CD4-positive, CD25-positive, alpha-beta regulatory T cell (primary cell): ENCODE data around the gene ESR1. TPM values are rescaled to one million over a fixed set of nuclear protein-coding genes. Genes with fewer than 3 reads are reported as not detected.
A peak's percentile ranks its signal among the peaks of the same experiment; 100 is the strongest.

Source experiments
- ATAC-seq, 2 donors: fragments of 150-1000 bp; cut with Tn5 transposase; one replicate each; pipeline ENCODE4 v1.10.0; 2021; ENCODE audit warnings: low read depth in 2 of 2, moderate number of reproducible peaks in 2 of 2, moderate library complexity in 1 of 2
- DNase-seq, 3 donors: peaks; one replicate each; pipeline versions ENCODE4 v3.0.0 to v3.0.0-alpha.2; 2012 to 2022; ENCODE audit warnings: mixed read lengths in 1 of 3
- H3K27ac ChIP-seq: one replicate; pipeline ENCODE4 v1.7.0; 2013; ENCODE audit warnings: mild to moderate bottlenecking, low read length; ENCODE audit not compliant: insufficient read depth, poor library complexity, severe bottlenecking
- H3K27me3 ChIP-seq: one replicate; pipeline ENCODE4 v1.7.0; 2013; ENCODE audit warnings: low read length; ENCODE audit not compliant: control insufficient read depth, insufficient read depth
- H3K36me3 ChIP-seq: one replicate; pipeline ENCODE4 v1.7.0; 2013; ENCODE audit warnings: mild to moderate bottlenecking, low read length, moderate library complexity; ENCODE audit not compliant: control insufficient read depth, insufficient read depth
- H3K4me1 ChIP-seq: 2 replicates; pipeline ENCODE4 v1.7.0; 2013; ENCODE audit warnings: mild to moderate bottlenecking, low read length; ENCODE audit not compliant: insufficient read depth, control insufficient read depth, poor library complexity, severe bottlenecking
- H3K4me3 ChIP-seq: one replicate; pipeline ENCODE4 v1.7.0; 2013; ENCODE audit warnings: low read depth, mild to moderate bottlenecking, low read length, moderate library complexity
- H3K9me3 ChIP-seq, 2 experiments: 1 replicate in 1 of 2; 2 replicates in 1 of 2; pipeline ENCODE4 v1.7.0; 2013; ENCODE audit warnings: low read length in 2 of 2, mild to moderate bottlenecking in 1 of 2, moderate library complexity in 1 of 2; ENCODE audit not compliant: control insufficient read depth in 2 of 2
- H3K27ac Mint-ChIP-seq, 3 donors: one replicate each; pipeline ENCODE4 v1.8.0; 2020 to 2022; ENCODE audit warnings: mild to moderate bottlenecking in 3 of 3, mixed read lengths in 3 of 3, moderate library complexity in 2 of 3
- H3K27me3 Mint-ChIP-seq: one replicate; pipeline ENCODE4 v1.8.0; 2022; ENCODE audit warnings: mild to moderate bottlenecking, mixed read lengths
- H3K36me3 Mint-ChIP-seq: one replicate; pipeline ENCODE4 v1.8.0; 2020; ENCODE audit warnings: mixed read lengths
- H3K4me1 Mint-ChIP-seq, 4 donors: one replicate each; pipeline ENCODE4 v1.8.0; 2020 to 2022; ENCODE audit warnings: mixed read lengths in 4 of 4, mild to moderate bottlenecking in 1 of 4
- H3K4me3 Mint-ChIP-seq, 4 donors: one replicate each; pipeline ENCODE4 v1.8.0; 2020 to 2022; ENCODE audit warnings: mild to moderate bottlenecking in 4 of 4, mixed read lengths in 4 of 4, moderate library complexity in 3 of 4
- H3K9me3 Mint-ChIP-seq, 7 donors: one replicate each; pipeline ENCODE4 v1.8.0; 2020 to 2022; ENCODE audit warnings: mixed read lengths in 7 of 7, mild to moderate bottlenecking in 3 of 7, moderate library complexity in 2 of 7
- polyA plus RNA-seq, 4 donors: library from polyadenylated mRNA; unstranded; fragments of 300-500 nt; fragmentation: Illumina TruSeq; gene quantifications; one replicate each; pipeline ENCODE4 v1.2.3, GENCODE V29; 2021
- total RNA-seq: library from RNA; stranded (reverse); gene quantifications from one replicate; pipeline ENCODE4 v1.2.3, GENCODE V29; 2022

ESR1 gene
- total and polyA plus RNA-seq, 5 donors from 2014 or later, result 0.18 to 4.7 (median 0.68) TPM

DNA sequence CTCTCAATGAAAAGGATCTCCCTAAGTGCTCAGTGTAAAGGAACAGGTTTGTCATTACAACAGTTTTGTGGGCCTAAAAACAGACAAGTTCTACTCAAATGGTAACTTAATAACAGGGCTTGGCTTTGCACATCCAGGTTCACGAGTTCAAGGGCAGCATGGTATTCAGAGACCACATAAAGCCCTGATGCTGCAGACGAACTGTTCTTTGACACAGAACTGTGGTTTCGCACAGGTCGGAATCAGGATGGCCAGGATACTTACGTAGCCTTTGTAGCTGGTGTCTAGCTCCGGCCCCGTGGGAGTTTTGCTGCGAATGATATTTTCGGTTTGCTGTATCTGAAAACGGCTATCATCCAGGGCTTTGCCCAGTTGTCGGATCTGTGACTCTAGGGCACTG, 335.9 kb downstream of the ESR1 start:
- Mint-ChIP-seq H3K4me1 (peaks cover 0 to 10% (median 1%) of the 10 kb centered on the region in 4 donors), H3K27ac (peak overlapping the region in 2 of 3 donors; percentile 25 to 54)

DNA sequence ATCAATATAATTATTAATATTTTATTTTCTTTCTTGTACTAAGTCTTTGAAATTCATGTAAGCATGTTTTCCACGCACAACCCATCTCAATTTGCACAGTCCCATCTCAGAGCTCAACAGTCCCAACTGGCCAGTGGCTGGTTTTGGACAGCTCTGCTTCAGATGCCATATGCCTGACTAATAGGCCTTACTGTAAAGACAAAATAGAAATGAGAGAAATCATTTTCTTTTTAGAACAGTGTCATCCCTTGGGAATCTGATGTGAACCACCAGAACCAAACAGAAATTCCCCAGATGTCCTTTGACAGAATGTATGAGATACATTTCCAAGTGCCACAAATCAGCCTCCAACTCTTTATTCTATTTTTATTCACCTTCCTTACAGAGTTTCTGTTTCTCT, 338.9 kb downstream of the ESR1 start:
- peak overlapping the region in 1 of 3 donors; percentile 68 for H3K27ac Mint-ChIP-seq
- no peak overlapping the region for H3K4me3 Mint-ChIP-seq
- Histone ChIP-seq H3K27me3 (no peaks in the 10 kb centered on the region), H3K4me3 (no peak overlapping the region), H3K36me3 (peaks cover 100% of the 10 kb centered on the region), H3K4me1 (no peaks in the 10 kb centered on the region), H3K27ac (no peak overlapping the region), H3K9me3 (no peaks in the 10 kb centered on the region)
- H3K27me3 Mint-ChIP-seq, result no peaks in the 10 kb centered on the region
- ATAC-seq, result no peak
- peaks cover 71% of the 10 kb centered on the region for H3K36me3 Mint-ChIP-seq
- peaks cover 0 to 6% (median 4%) of the 10 kb centered on the region in 4 donors for H3K4me1 Mint-ChIP-seq
- DNase-seq, result no peak
- no peaks in the 10 kb centered on the region for H3K9me3 Mint-ChIP-seq

More for the DNA sequence above, 335.9 kb downstream of the ESR1 start:
- H3K9me3 ChIP-seq, result no peaks in the 10 kb centered on the region
- H3K4me1 ChIP-seq, result no peaks in the 10 kb centered on the region
- H3K27me3 ChIP-seq, result no peaks in the 10 kb centered on the region
- Mint-ChIP-seq H3K9me3 (no peaks in the 10 kb centered on the region), H3K36me3 (peaks cover 64% of the 10 kb centered on the region), H3K4me3 (no peak overlapping the region), H3K27me3 (no peaks in the 10 kb centered on the region)
- H3K27ac ChIP-seq, result no peak overlapping the region
- peaks cover 97% of the 10 kb centered on the region for H3K36me3 ChIP-seq
- ATAC-seq, result no peak
- no peak for DNase-seq
- H3K4me3 ChIP-seq, result no peak overlapping the region

DNA sequence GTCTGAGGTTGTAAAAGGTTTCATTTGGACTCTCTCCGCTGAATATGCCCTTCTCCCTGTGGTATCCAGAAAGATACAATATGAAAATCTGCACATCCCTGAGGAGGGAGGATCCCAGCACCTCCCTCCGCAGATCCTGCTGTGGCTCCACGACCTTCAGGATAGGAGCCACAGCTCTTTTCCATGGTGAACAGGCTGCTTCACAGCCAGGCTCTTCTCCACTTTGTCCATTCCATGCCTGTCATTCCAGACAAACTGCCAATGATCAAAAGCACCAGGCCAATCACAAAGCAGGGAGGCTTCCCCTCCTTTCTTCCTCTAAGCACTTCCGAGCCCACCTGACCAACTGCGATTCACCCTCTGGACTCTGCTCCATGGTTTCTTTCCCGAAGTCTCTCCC, 339.8 kb downstream of the ESR1 start:
- no peaks in the 10 kb centered on the region for H3K9me3 Mint-ChIP-seq
- no peak overlapping the region for H3K27ac ChIP-seq

DNA sequence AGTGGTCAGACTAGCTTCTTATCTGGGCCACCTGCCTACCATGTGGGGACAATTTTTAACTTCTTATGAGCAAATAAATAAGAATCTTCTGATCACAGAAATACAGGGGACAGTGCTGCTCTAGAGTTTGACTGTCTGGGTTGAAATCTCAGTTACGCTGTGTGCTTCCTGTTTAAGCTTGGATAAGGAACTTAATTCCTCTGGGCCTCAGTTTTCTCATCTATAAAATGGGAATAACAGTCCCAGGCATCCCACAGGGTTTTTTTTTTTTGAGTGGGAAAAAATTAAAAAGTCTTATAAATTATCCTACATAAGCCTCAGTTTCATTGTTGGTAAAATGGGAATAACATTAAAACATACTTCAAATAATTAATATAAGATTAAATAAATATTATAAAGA, 340.9 kb downstream of the ESR1 start:
- ATAC-seq (no peak), DNase-seq (no peak)
- Histone ChIP-seq H3K27me3 (no peaks in the 10 kb centered on the region), H3K9me3 (no peaks in the 10 kb centered on the region), H3K4me3 (no peak overlapping the region), H3K4me1 (no peaks in the 10 kb centered on the region), H3K36me3 (peaks cover 100% of the 10 kb centered on the region), H3K27ac (no peak overlapping the region)
- Mint-ChIP-seq H3K27me3 (no peaks in the 10 kb centered on the region), H3K4me3 (no peak overlapping the region), H3K4me1 (peaks cover 0 to 8% (median 4%) of the 10 kb centered on the region in 4 donors), H3K9me3 (no peaks in the 10 kb centered on the region), H3K36me3 (peaks cover 68% of the 10 kb centered on the region), H3K27ac (no peak overlapping the region)

More for the DNA sequence above, 339.8 kb downstream of the ESR1 start:
- H3K4me3 Mint-ChIP-seq, result no peak overlapping the region
- Histone ChIP-seq H3K4me1 (no peaks in the 10 kb centered on the region), H3K9me3 (no peaks in the 10 kb centered on the region), H3K4me3 (no peak overlapping the region), H3K36me3 (peaks cover 100% of the 10 kb centered on the region), H3K27me3 (no peaks in the 10 kb centered on the region)
- no peaks in the 10 kb centered on the region for H3K27me3 Mint-ChIP-seq
- ATAC-seq, result no peak
- H3K4me1 Mint-ChIP-seq, result peaks cover 0 to 8% (median 4%) of the 10 kb centered on the region in 4 donors
- H3K27ac Mint-ChIP-seq, result peak overlapping the region in 2 of 3 donors; percentile 68 to 74
- no peak for DNase-seq
- peaks cover 78% of the 10 kb centered on the region for H3K36me3 Mint-ChIP-seq

DNA sequence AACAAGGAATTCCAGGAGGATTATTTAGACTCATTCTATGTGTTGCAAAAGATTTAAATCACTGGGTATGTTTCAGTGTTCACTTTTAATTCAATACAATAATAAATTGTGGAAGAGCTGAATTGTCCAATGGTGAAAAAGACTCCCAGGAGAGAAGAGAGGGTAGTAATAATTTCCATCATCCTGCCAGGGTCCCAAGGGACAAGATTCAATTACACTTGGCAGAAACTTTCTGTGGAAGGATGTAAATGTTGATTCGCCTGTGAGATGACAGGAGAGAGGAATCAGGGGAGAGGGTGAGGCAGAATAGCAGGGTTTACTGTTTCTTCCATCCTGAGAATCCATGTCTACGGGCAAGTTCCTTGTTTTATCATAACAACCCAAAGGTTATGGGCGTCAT, 342.7 kb downstream of the ESR1 start:
- no peaks in the 10 kb centered on the region for H3K27me3 ChIP-seq
- peaks cover 0 to 9% (median 4%) of the 10 kb centered on the region in 4 donors for H3K4me1 Mint-ChIP-seq
- H3K4me1 ChIP-seq, result no peaks in the 10 kb centered on the region
- no peaks in the 10 kb centered on the region for H3K9me3 Mint-ChIP-seq
- H3K4me3 Mint-ChIP-seq, result no peak overlapping the region
- H3K9me3 ChIP-seq, result no peaks in the 10 kb centered on the region
- ATAC-seq, result no peak
- H3K27ac Mint-ChIP-seq, result peak overlapping the region; percentile 18 to 44 (median 26)
- no peak overlapping the region for H3K4me3 ChIP-seq
- no peaks in the 10 kb centered on the region for H3K27me3 Mint-ChIP-seq
- H3K36me3 ChIP-seq, result peaks cover 100% of the 10 kb centered on the region
- peaks cover 54% of the 10 kb centered on the region for H3K36me3 Mint-ChIP-seq
- DNase-seq, result no peak
- H3K27ac ChIP-seq, result no peak overlapping the region

GRCh38 chr6:152151920-152152319, 344.4 kb downstream of the ESR1 start:
- no peak overlapping the region for H3K4me3 Mint-ChIP-seq
- H3K36me3 Mint-ChIP-seq, result peaks cover 52% of the 10 kb centered on the region
- H3K9me3 ChIP-seq, result no peaks in the 10 kb centered on the region
- peaks cover 0 to 7% (median 4%) of the 10 kb centered on the region in 4 donors for H3K4me1 Mint-ChIP-seq
- no peaks in the 10 kb centered on the region for H3K4me1 ChIP-seq
- H3K36me3 ChIP-seq, result peaks cover 100% of the 10 kb centered on the region
- no peak overlapping the region for H3K4me3 ChIP-seq
- no peak overlapping the region for H3K27ac ChIP-seq
- H3K27me3 ChIP-seq, result no peaks in the 10 kb centered on the region
- ATAC-seq, result no peak
- H3K9me3 Mint-ChIP-seq, result no peaks in the 10 kb centered on the region
- DNase-seq, result no peak
- no peaks in the 10 kb centered on the region for H3K27me3 Mint-ChIP-seq
- H3K27ac Mint-ChIP-seq, result peak overlapping the region in 1 of 3 donors; percentile 54

DNA sequence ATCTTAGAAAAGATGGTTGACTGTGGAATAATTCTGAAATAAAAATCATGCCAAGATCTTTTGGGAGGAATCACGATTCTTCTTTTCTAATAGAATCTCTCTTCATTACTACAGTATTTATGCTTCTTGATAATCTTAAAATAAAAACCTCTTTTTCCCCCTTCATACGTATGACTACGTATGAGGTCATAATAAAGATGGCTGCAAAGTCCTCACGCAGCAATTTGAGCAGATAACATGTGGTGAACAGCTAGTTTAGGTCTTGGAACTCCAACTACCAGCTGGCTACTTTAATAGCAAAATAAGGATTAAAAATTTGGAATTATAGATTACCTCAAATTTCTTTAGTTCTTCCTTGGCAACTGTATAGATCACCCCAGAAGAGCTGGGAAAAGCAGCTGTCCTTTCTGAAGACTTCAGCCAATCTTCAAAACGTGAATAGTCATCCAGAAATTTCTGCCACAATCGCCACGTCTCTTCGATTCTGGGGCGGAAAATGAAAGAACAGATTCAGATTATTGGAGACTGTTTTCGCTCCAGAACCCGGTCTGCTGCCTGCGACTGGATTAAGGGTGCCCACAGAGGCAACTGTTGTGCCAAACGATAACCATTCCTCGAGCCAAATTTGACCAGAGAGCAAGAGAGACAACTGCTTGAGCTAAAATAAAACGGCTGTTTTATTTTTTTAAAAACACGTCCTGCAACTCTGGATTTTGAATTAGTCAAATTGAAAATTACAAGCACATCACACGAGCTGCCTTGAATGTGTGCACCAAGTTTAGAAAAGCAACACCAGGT, 347.3 kb downstream of the ESR1 start:
- H3K27ac Mint-ChIP-seq, result peak overlapping the region in 1 of 3 donors; percentile 17
- no peaks in the 10 kb centered on the region for H3K9me3 ChIP-seq

GRCh38 chr6:152155792-152156191, 348.3 kb downstream of the ESR1 start:
- Histone ChIP-seq H3K36me3 (peaks cover 89% of the 10 kb centered on the region), H3K9me3 (no peaks in the 10 kb centered on the region), H3K4me1 (no peaks in the 10 kb centered on the region), H3K27ac (no peak overlapping the region), H3K4me3 (no peak overlapping the region), H3K27me3 (no peaks in the 10 kb centered on the region)
- H3K27ac Mint-ChIP-seq, result peak overlapping the region in 2 of 3 donors; percentile 6 to 32
- no peaks in the 10 kb centered on the region for H3K27me3 Mint-ChIP-seq
- no peak for DNase-seq
- peaks cover 4 to 17% (median 9%) of the 10 kb centered on the region in 4 donors for H3K4me1 Mint-ChIP-seq
- no peak for ATAC-seq
- peaks cover 40% of the 10 kb centered on the region for H3K36me3 Mint-ChIP-seq
- H3K4me3 Mint-ChIP-seq, result no peak overlapping the region
- no peaks in the 10 kb centered on the region for H3K9me3 Mint-ChIP-seq

More for the DNA sequence above, 347.3 kb downstream of the ESR1 start:
- ATAC-seq, result no peak
- H3K27me3 Mint-ChIP-seq, result no peaks in the 10 kb centered on the region
- H3K4me1 Mint-ChIP-seq, result peaks cover 4 to 13% (median 4%) of the 10 kb centered on the region in 4 donors
- H3K27me3 ChIP-seq, result no peaks in the 10 kb centered on the region
- peaks cover 43% of the 10 kb centered on the region for H3K36me3 Mint-ChIP-seq
- no peak overlapping the region for H3K27ac ChIP-seq
- no peaks in the 10 kb centered on the region for H3K4me1 ChIP-seq
- peaks cover 90% of the 10 kb centered on the region for H3K36me3 ChIP-seq
- no peak overlapping the region for H3K4me3 ChIP-seq
- DNase-seq, result no peak
- H3K4me3 Mint-ChIP-seq, result no peak overlapping the region
- no peaks in the 10 kb centered on the region for H3K9me3 Mint-ChIP-seq
